Effector memory CD4-positive, alpha-beta T cell (primary cell): ENCODE data around the gene SELL.
"Not testable (repeated sequence)": the region's sequence is repeated elsewhere in the genome, so short reads cannot be mapped to it uniquely, and the experiment has no call there.

Source experiments
- DNase-seq, 3 donors: peaks; one replicate each; pipeline ENCODE4 v3.0.0-alpha.2; 2020
- H3K27ac ChIP-seq: 2 replicates; pipeline ENCODE4 v1.7.0; 2013; ENCODE audit warnings: mild to moderate bottlenecking, low read length, moderate library complexity; ENCODE audit not compliant: insufficient read depth, poor library complexity, severe bottlenecking
- H3K27me3 ChIP-seq: replicated peaks from 2 replicates; pipeline ENCODE4 v1.7.0; 2013; ENCODE audit warnings: mild to moderate bottlenecking, low read length; ENCODE audit not compliant: insufficient read depth, control insufficient read depth, poor library complexity, severe bottlenecking
- H3K36me3 ChIP-seq: 2 replicates; pipeline ENCODE4 v1.7.0; 2013; ENCODE audit warnings: mild to moderate bottlenecking, low read length, moderate library complexity; ENCODE audit not compliant: control insufficient read depth, insufficient read depth
- H3K4me1 ChIP-seq: 2 replicates; pipeline ENCODE4 v1.7.0; 2013; ENCODE audit warnings: low read length, mild to moderate bottlenecking; ENCODE audit not compliant: control insufficient read depth, insufficient read depth, poor library complexity, severe bottlenecking
- H3K4me3 ChIP-seq: 2 replicates; pipeline ENCODE4 v1.7.0; 2013; ENCODE audit warnings: low read length, low read depth, mild to moderate bottlenecking; ENCODE audit not compliant: insufficient read depth, poor library complexity, severe bottlenecking
- H3K9me3 ChIP-seq: 2 replicates; pipeline ENCODE4 v1.7.0; 2013; ENCODE audit warnings: mild to moderate bottlenecking, low read length, moderate library complexity; ENCODE audit not compliant: control insufficient read depth

Gene SELL

GRCh38 chr1:169692756-169693460 lies 18.5 kb downstream of the SELL start:
- H3K27ac ChIP-seq, result peak overlapping the region; percentile 63
- DNase-seq, result no peak
- no peaks in the 10 kb centered on the region for H3K36me3 ChIP-seq
- no peaks in the 10 kb centered on the region for H3K27me3 ChIP-seq
- peaks cover 70% of the 10 kb centered on the region for H3K4me1 ChIP-seq
- H3K4me3 ChIP-seq, result no peak overlapping the region
- H3K9me3 ChIP-seq, result no peaks in the 10 kb centered on the region

- DNase-seq, result no peak
- Histone ChIP-seq H3K36me3 (no peaks in the 10 kb centered on the region), H3K4me3 (no peak overlapping the region), H3K4me1 (peaks cover 53% of the 10 kb centered on the region), H3K27me3 (no peaks in the 10 kb centered on the region), H3K27ac (no peak overlapping the region), H3K9me3 (no peaks in the 10 kb centered on the region)
Observed at GRCh38 chr1:169690489-169690888, 20.9 kb downstream of the SELL start.

- Histone ChIP-seq H3K27me3 (no peaks in the 10 kb centered on the region), H3K4me3 (no peak overlapping the region), H3K4me1 (peaks cover 43% of the 10 kb centered on the region), H3K9me3 (no peaks in the 10 kb centered on the region), H3K27ac (peak overlapping the region; percentile 9), H3K36me3 (no peaks in the 10 kb centered on the region)
- no peak for DNase-seq
Observed at GRCh38 chr1:169689395-169689794, 22.0 kb downstream of the SELL start.

- not testable (repeated sequence) for H3K4me3 ChIP-seq, H3K27me3 ChIP-seq, H3K27ac ChIP-seq, DNase-seq, H3K36me3 ChIP-seq, H3K9me3 ChIP-seq
- peaks cover 36% of the 10 kb centered on the region for H3K4me1 ChIP-seq
Observed at GRCh38 chr1:169688377-169688776, 23.0 kb downstream of the SELL start.

GRCh38 chr1:169683661-169684060 lies 27.8 kb downstream of the SELL start:
- DNase-seq, result no peak
- no peak overlapping the region for H3K27ac ChIP-seq
- peaks cover 23% of the 10 kb centered on the region for H3K4me1 ChIP-seq
- no peaks in the 10 kb centered on the region for H3K27me3 ChIP-seq
- no peaks in the 10 kb centered on the region for H3K9me3 ChIP-seq
- no peaks in the 10 kb centered on the region for H3K36me3 ChIP-seq
- H3K4me3 ChIP-seq, result no peak overlapping the region

- not testable (repeated sequence) for H3K9me3 ChIP-seq, H3K27me3 ChIP-seq, H3K27ac ChIP-seq, H3K36me3 ChIP-seq, H3K4me3 ChIP-seq, DNase-seq
- peaks cover 22% of the 10 kb centered on the region for H3K4me1 ChIP-seq
Observed at GRCh38 chr1:169683168-169683567, 28.3 kb downstream of the SELL start.

- Histone ChIP-seq H3K4me3 (no peak overlapping the region), H3K9me3 (no peaks in the 10 kb centered on the region), H3K36me3 (no peaks in the 10 kb centered on the region), H3K4me1 (peaks cover 22% of the 10 kb centered on the region), H3K27me3 (no peaks in the 10 kb centered on the region), H3K27ac (no peak overlapping the region)
- no peak for DNase-seq
Observed at GRCh38 chr1:169682071-169682470, 29.3 kb downstream of the SELL start.

- Histone ChIP-seq H3K27me3 (no peaks in the 10 kb centered on the region), H3K4me3 (no peak overlapping the region), H3K4me1 (peaks cover 27% of the 10 kb centered on the region), H3K9me3 (no peaks in the 10 kb centered on the region), H3K27ac (no peak overlapping the region), H3K36me3 (no peaks in the 10 kb centered on the region)
- no peak for DNase-seq
Observed at GRCh38 chr1:169681140-169681539, 30.3 kb downstream of the SELL start.

- peaks cover 29% of the 10 kb centered on the region for H3K4me1 ChIP-seq
- no peaks in the 10 kb centered on the region for H3K36me3 ChIP-seq
- H3K4me3 ChIP-seq, result no peak overlapping the region
- DNase-seq, result no peak
- no peaks in the 10 kb centered on the region for H3K27me3 ChIP-seq
- H3K27ac ChIP-seq, result no peak overlapping the region
- H3K9me3 ChIP-seq, result no peaks in the 10 kb centered on the region
Observed at GRCh38 chr1:169680377-169681019, 30.9 kb downstream of the SELL start.

GRCh38 chr1:169679692-169680091 lies 31.7 kb downstream of the SELL start:
- no peak overlapping the region for H3K4me3 ChIP-seq
- H3K36me3 ChIP-seq, result no peaks in the 10 kb centered on the region
- peaks cover 29% of the 10 kb centered on the region for H3K4me1 ChIP-seq
- no peak overlapping the region for H3K27ac ChIP-seq
- no peaks in the 10 kb centered on the region for H3K9me3 ChIP-seq
- no peak for DNase-seq
- H3K27me3 ChIP-seq, result no peaks in the 10 kb centered on the region
